ENCODE measurements around the gene ARHGEF33.

GRCh38 chr2:39000552-39000951 lies 110.9 kb downstream of the ARHGEF33 start:
- TF ChIP-seq NFRKB (IDR thresholded peaks at IDR 0.05) (no peak), ELF4 (IDR thresholded peaks at IDR 0.05) (no peak), SUZ12 (IDR thresholded peaks at IDR 0.05) (no peak), HDGF (IDR thresholded peaks at IDR 0.05; ENCODE audit: borderline replicate concordance) (no peak)

All from HEK293T (cell line).